HepG2 (cell line): ENCODE results near the gene FNDC7. TPM values are rescaled to one million over a fixed set of nuclear protein-coding genes. Genes with fewer than 3 reads are reported as not detected.

Source experiments
- GTF3A ChIP-seq: sonication (generic); formaldehyde crosslinking; conservative IDR thresholded peaks from 2 replicates; pipeline ENCODE4 v1.4.0; 2020; ENCODE audit warnings: mild to moderate bottlenecking, missing genetic modification reagents
- HCFC1 ChIP-seq: fragments of 150-350 bp; IDR thresholded peaks from 2 replicates; pipeline ENCODE4 v1.6.1; 2014; ENCODE audit warnings: low read depth, low read length
- IKZF1 ChIP-seq: fragments of 450-650 bp; IDR thresholded peaks from 2 replicates; pipeline ENCODE4 v1.7.1; 2016
- NFATC3 ChIP-seq: sonication (generic); formaldehyde crosslinking; IDR thresholded peaks from 2 replicates; pipeline ENCODE4 v1.5.1; 2020; ENCODE audit warnings: mild to moderate bottlenecking, missing genetic modification reagents
- NONO ChIP-seq, 2 experiments: fragments of 450-650 bp in 1 of 2; sonication (generic) in 1 of 2; formaldehyde crosslinking in 1 of 2; IDR thresholded peaks in 1 of 2; conservative IDR thresholded peaks in 1 of 2; 2 replicates each; pipeline versions ENCODE4 v1.6.1 to v1.8.0; 2017 to 2022; ENCODE audit warnings: mild to moderate bottlenecking in 1 of 2, missing genetic modification reagents in 1 of 2, moderate library complexity in 1 of 2
- PAX8 ChIP-seq: sonication (generic); formaldehyde crosslinking; IDR thresholded peaks from 2 replicates; pipeline ENCODE4 v1.8.0; 2022; ENCODE audit warnings: mild to moderate bottlenecking, missing genetic modification reagents, borderline replicate concordance
- POLR2G ChIP-seq: fragments of 200-400 bp; formaldehyde crosslinking; IDR thresholded peaks from 2 replicates; pipeline ENCODE4 v1.6.1; 2018; ENCODE audit warnings: mild to moderate bottlenecking, low read depth, low read length, moderate library complexity
- SIN3A ChIP-seq: IDR thresholded peaks from 2 replicates; pipeline ENCODE4 v1.6.1; 2011; ENCODE audit warnings: low read depth, mild to moderate bottlenecking, control low read depth, low read length, borderline replicate concordance
- SRF ChIP-seq: IDR thresholded peaks from 2 replicates; pipeline ENCODE4 v1.6.1; 2011; ENCODE audit warnings: mild to moderate bottlenecking, low read depth, low read length, moderate library complexity
- ZFP41 ChIP-seq: sonication (generic); formaldehyde crosslinking; IDR thresholded peaks from 2 replicates; pipeline ENCODE4 v1.4.0; 2020; ENCODE audit warnings: mild to moderate bottlenecking, missing genetic modification reagents, borderline replicate concordance
- ZNF205 ChIP-seq: IDR thresholded peaks from 2 replicates; pipeline ENCODE4 v1.6.1; 2018; ENCODE audit warnings: missing biosample characterization, missing genetic modification reagents
- ZNF3 ChIP-seq: IDR thresholded peaks from 2 replicates; pipeline ENCODE4 v1.7.0; 2017; ENCODE audit warnings: inconsistent platforms
- ZNF354B ChIP-seq: sonication (generic); formaldehyde crosslinking; IDR thresholded peaks from 2 replicates; pipeline ENCODE4 v1.8.0; 2022; ENCODE audit warnings: mild to moderate bottlenecking, missing genetic modification reagents
- ZNF558 ChIP-seq: sonication (generic); formaldehyde crosslinking; IDR thresholded peaks from 2 replicates; pipeline ENCODE4 v1.9.0; 2022; ENCODE audit warnings: mild to moderate bottlenecking, missing genetic modification reagents, borderline replicate concordance
- ZNF746 ChIP-seq: sonication (generic); formaldehyde crosslinking; IDR thresholded peaks from 2 replicates; pipeline ENCODE4 v1.8.0; 2022; ENCODE audit warnings: mild to moderate bottlenecking, missing genetic modification reagents
- polyA plus RNA-seq, 8 experiments: library from polyadenylated mRNA; depleted of rRNA in 3 of 8; stranded (reverse) in 7 of 8; unstranded in 1 of 8; fragments of >200 nt; fragmentation: Illumina TruSeq in 4 of 8; extraction: Trizol in 4 of 8; gene quantifications; 2 replicates each; pipeline versions ENCODE4 v1.2.1 to v1.2.3, GENCODE V29; 2011 to 2016; ENCODE audit warnings: low read depth in 4 of 8, missing spikeins in 1 of 8, mixed read lengths in 1 of 8; ENCODE audit not compliant: insufficient read depth in 1 of 8
- total RNA-seq, 5 experiments: library from RNA; depleted of rRNA; stranded (reverse); fragments of >200 nt; fragmentation: Illumina TruSeq; extraction: Trizol; gene quantifications; 2 replicates each; pipeline ENCODE4 v1.2.3, GENCODE V29; 2016; ENCODE audit warnings: low read depth in 1 of 5
- TF ChIP-seq, protein P1 (sequence below): sonication (generic); formaldehyde crosslinking; conservative IDR thresholded peaks from 2 replicates; pipeline ENCODE4 v1.4.0; 2020; ENCODE audit warnings: missing genetic modification reagents
- TF ChIP-seq, protein P2 (sequence below): sonication (generic); formaldehyde crosslinking; IDR thresholded peaks from 2 replicates; pipeline ENCODE4 v1.4.0; 2020; ENCODE audit warnings: mild to moderate bottlenecking, missing genetic modification reagents
- TF ChIP-seq, protein P3 (sequence below): sonication (generic); formaldehyde crosslinking; IDR thresholded peaks from 2 replicates; pipeline ENCODE4 v1.4.0; 2020; ENCODE audit warnings: missing genetic modification reagents, borderline replicate concordance
- TF ChIP-seq, protein P4 (sequence below): sonication (generic); formaldehyde crosslinking; IDR thresholded peaks from 2 replicates; pipeline ENCODE4 v1.9.0; 2021; ENCODE audit warnings: missing genetic modification reagents, borderline replicate concordance

Gene FNDC7
- total and polyA plus RNA-seq, 2 of the 13 experiments (the other 11 are each of a cell fraction or from before 2014, with no cell fraction given): 0.03 TPM; not detected in 1

DNA sequence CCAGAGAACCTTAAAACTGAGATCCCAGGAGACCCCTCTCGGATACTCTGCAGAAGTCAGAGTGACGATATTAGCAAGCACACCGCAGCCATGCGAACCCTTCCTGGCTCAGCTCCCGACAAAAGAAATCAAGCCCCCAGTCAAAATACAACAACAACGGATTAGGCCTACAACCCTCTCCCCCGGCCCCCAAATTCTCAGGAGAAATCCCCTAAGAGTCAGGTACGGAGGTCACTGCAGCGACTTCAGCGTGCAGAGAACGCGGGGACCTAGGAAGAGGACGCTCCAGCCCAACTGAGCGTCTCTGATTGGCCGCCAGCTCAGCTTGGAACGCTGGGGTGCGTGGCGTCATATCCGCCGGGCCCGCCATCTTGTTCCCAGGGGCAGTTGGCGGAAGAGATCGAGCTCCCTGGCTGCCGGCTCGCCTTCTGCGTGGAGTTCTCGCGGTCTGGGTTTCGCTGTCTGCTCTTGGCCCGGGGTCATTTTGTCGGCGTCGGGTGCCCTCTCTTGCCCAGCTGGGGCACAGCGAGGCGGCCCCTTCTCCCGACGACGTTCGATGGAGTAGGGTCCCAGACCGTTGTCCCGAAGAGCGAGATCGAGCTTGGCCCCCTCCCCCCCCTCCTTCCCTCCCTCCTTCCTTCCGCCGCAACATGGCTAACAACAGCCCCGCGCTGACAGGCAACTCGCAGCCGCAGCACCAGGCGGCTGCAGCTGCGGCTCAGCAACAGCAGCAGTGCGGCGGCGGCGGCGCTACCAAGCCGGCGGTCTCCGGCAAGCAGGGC is 20.6 kb upstream of the FNDC7 start, which contains the start of gene PRPF38B (continued):
- TF ChIP-seq, protein P1, sequence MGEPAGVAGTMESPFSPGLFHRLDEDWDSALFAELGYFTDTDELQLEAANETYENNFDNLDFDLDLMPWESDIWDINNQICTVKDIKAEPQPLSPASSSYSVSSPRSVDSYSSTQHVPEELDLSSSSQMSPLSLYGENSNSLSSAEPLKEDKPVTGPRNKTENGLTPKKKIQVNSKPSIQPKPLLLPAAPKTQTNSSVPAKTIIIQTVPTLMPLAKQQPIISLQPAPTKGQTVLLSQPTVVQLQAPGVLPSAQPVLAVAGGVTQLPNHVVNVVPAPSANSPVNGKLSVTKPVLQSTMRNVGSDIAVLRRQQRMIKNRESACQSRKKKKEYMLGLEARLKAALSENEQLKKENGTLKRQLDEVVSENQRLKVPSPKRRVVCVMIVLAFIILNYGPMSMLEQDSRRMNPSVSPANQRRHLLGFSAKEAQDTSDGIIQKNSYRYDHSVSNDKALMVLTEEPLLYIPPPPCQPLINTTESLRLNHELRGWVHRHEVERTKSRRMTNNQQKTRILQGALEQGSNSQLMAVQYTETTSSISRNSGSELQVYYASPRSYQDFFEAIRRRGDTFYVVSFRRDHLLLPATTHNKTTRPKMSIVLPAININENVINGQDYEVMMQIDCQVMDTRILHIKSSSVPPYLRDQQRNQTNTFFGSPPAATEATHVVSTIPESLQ (CRISPR knock-in tag): no peak
- TF ChIP-seq PAX8 (CRISPR knock-in tag): peak; percentile 39; the same call in 1 of the 2 replicates
- TF ChIP-seq, protein P2, sequence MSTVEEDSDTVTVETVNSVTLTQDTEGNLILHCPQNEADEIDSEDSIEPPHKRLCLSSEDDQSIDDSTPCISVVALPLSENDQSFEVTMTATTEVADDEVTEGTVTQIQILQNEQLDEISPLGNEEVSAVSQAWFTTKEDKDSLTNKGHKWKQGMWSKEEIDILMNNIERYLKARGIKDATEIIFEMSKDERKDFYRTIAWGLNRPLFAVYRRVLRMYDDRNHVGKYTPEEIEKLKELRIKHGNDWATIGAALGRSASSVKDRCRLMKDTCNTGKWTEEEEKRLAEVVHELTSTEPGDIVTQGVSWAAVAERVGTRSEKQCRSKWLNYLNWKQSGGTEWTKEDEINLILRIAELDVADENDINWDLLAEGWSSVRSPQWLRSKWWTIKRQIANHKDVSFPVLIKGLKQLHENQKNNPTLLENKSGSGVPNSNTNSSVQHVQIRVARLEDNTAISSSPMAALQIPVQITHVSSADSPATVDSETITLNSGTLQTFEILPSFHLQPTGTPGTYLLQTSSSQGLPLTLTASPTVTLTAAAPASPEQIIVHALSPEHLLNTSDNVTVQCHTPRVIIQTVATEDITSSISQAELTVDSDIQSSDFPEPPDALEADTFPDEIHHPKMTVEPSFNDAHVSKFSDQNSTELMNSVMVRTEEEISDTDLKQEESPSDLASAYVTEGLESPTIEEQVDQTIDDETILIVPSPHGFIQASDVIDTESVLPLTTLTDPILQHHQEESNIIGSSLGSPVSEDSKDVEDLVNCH (CRISPR knock-in tag): no peak
- TF ChIP-seq, protein P3, sequence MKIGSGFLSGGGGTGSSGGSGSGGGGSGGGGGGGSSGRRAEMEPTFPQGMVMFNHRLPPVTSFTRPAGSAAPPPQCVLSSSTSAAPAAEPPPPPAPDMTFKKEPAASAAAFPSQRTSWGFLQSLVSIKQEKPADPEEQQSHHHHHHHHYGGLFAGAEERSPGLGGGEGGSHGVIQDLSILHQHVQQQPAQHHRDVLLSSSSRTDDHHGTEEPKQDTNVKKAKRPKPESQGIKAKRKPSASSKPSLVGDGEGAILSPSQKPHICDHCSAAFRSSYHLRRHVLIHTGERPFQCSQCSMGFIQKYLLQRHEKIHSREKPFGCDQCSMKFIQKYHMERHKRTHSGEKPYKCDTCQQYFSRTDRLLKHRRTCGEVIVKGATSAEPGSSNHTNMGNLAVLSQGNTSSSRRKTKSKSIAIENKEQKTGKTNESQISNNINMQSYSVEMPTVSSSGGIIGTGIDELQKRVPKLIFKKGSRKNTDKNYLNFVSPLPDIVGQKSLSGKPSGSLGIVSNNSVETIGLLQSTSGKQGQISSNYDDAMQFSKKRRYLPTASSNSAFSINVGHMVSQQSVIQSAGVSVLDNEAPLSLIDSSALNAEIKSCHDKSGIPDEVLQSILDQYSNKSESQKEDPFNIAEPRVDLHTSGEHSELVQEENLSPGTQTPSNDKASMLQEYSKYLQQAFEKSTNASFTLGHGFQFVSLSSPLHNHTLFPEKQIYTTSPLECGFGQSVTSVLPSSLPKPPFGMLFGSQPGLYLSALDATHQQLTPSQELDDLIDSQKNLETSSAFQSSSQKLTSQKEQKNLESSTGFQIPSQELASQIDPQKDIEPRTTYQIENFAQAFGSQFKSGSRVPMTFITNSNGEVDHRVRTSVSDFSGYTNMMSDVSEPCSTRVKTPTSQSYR: 0 out of 2 replicates have a peak, but pooled peaks have one; percentile 52
- TF ChIP-seq ZNF205: 0 out of 2 replicates have a peak, but pooled peaks have one; percentile 13
- TF ChIP-seq ZNF354B (CRISPR knock-in tag): no peak
- TF ChIP-seq HCFC1: peak; percentile 36; the same call in 1 of the 2 replicates
- peak; percentile 56; the same call in 1 of the 2 replicates for TF ChIP-seq GTF3A
- TF ChIP-seq IKZF1: no peak
- TF ChIP-seq NFATC3 (CRISPR knock-in tag): no peak
- no peak for TF ChIP-seq ZNF746 (CRISPR knock-in tag)
- TF ChIP-seq SIN3A: peak; percentile 7; the same call in 1 of the 2 replicates
- no peak for TF ChIP-seq SRF
- no peak for TF ChIP-seq ZNF3 (CRISPR knock-in tag)
- peak; percentile 97 for TF ChIP-seq POLR2G
- TF ChIP-seq, protein P4, sequence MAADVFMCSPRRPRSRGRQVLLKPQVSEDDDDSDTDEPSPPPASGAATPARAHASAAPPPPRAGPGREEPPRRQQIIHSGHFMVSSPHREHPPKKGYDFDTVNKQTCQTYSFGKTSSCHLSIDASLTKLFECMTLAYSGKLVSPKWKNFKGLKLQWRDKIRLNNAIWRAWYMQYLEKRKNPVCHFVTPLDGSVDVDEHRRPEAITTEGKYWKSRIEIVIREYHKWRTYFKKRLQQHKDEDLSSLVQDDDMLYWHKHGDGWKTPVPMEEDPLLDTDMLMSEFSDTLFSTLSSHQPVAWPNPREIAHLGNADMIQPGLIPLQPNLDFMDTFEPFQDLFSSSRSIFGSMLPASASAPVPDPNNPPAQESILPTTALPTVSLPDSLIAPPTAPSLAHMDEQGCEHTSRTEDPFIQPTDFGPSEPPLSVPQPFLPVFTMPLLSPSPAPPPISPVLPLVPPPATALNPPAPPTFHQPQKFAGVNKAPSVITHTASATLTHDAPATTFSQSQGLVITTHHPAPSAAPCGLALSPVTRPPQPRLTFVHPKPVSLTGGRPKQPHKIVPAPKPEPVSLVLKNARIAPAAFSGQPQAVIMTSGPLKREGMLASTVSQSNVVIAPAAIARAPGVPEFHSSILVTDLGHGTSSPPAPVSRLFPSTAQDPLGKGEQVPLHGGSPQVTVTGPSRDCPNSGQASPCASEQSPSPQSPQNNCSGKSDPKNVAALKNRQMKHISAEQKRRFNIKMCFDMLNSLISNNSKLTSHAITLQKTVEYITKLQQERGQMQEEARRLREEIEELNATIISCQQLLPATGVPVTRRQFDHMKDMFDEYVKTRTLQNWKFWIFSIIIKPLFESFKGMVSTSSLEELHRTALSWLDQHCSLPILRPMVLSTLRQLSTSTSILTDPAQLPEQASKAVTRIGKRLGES (CRISPR knock-in tag): no peak
- TF ChIP-seq ZNF558 (CRISPR knock-in tag): peak; percentile 54; the same call in 1 of the 2 replicates
- TF ChIP-seq ZFP41 (CRISPR knock-in tag): peak; percentile 91; the same call in 1 of the 2 replicates
- TF ChIP-seq NONO (IDR thresholded peaks at IDR 0.05): no peak
- TF ChIP-seq NONO (CRISPR knock-in tag; conservative IDR thresholded peaks at IDR 0.05): 0 out of 2 replicates have a peak, but pooled peaks have one; percentile 37
